Measurements from ENCODE around the gene WASHC1.
"Not testable (repeated sequence)": the region's sequence is repeated elsewhere in the genome, so short reads cannot be mapped to it uniquely, and the experiment has no call there.

The WASHC1 gene, protein sequence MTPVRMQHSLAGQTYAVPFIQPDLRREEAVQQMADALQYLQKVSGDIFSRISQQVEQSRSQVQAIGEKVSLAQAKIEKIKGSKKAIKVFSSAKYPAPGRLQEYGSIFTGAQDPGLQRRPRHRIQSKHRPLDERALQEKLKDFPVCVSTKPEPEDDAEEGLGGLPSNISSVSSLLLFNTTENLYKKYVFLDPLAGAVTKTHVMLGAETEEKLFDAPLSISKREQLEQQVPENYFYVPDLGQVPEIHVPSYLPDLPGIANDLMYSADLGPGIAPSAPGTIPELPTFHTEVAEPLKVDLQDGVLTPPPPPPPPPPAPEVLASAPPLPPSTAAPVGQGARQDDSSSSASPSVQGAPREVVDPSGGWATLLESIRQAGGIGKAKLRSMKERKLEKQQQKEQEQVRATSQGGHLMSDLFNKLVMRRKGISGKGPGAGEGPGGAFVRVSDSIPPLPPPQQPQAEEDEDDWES

DNA sequence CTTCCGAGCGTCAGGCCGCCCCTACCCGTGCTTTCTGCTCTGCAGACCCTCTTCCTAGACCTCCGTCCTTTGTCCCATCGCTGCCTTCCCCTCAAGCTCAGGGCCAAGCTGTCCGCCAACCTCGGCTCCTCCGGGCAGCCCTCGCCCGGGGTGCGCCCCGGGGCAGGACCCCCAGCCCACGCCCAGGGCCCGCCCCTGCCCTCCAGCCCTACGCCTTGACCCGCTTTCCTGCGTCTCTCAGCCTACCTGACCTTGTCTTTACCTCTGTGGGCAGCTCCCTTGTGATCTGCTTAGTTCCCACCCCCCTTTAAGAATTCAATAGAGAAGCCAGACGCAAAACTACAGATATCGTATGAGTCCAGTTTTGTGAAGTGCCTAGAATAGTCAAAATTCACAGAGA lies at the start of gene WASHC1:
TSS of gene WASHC1 (minus strand) at position 101 of the 400 bp plus-strand sequence. CDS start 4,457 bp downstream, outside the sequence.
- DNase-seq: not testable (repeated sequence)

DNA sequence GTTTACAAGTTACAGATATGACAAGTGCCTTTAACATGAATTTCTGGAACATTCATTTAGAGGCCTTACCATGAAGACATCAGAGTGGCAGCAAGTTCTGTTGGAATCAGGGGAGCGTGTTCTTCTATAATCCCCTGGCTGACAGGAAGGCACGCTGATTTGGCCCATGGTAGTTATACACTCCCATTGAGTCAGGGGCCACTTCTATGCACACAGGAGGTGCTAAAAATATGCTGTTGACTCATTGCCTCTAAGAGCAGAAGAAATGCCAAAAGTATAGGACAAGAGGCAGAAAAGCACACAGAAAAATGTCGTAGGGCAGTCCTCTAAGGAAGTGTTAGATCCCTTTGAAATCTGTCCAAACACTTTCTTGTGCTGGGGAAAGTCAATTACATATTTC lies 49.1 kb upstream of the WASHC1 start:
- DNase-seq: not testable (repeated sequence)

DNA sequence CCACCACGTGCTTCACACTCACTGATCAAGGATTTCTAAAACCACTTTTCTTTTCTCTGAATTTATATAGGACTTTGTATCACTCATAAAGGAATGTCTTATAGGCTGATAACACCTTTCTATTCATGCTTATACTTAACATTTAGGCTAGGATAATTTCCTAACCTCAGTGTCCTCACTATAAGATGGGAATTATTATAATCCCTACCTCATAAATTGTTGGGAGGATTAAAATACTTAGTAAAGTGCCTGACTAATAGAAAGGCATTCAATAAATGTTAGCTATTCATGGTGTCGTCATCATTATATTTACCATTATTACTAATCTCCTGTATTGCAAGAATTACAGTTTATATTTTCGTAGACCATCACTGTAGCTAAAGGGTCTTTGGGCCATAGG lies 47.1 kb upstream of the WASHC1 start:
- DNase-seq: not testable (repeated sequence)

DNA sequence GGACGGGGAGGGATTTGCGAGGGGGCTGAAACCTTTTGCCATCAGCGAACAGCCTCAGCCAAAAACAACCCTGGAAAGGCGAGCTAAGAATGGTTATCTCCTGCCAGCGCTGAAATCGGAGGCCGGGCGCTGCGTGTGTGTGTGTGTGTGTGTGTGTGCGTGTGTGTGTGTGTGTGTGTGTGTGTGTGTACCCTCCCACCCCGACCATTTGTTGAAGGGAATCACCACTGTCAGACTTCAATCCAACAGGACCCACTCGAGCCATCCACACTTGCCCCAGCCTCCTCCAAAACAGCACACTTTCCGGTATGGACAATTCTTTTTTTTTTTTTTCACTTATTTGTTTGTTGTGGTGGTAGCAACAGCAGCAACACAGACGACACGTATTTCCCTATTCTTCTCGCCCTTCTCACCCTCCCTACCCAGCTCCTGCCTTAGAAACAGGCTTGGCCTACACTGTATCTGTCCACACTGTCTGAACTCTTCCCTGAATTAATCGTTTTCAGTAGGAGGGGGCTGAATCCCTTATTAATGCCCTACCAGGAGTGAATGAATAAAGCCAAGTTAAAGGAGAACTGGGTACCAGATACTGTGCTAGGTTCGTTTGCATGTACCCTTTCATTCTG lies 44.8 kb upstream of the WASHC1 start:
- DNase-seq: not testable (repeated sequence)

DNA sequence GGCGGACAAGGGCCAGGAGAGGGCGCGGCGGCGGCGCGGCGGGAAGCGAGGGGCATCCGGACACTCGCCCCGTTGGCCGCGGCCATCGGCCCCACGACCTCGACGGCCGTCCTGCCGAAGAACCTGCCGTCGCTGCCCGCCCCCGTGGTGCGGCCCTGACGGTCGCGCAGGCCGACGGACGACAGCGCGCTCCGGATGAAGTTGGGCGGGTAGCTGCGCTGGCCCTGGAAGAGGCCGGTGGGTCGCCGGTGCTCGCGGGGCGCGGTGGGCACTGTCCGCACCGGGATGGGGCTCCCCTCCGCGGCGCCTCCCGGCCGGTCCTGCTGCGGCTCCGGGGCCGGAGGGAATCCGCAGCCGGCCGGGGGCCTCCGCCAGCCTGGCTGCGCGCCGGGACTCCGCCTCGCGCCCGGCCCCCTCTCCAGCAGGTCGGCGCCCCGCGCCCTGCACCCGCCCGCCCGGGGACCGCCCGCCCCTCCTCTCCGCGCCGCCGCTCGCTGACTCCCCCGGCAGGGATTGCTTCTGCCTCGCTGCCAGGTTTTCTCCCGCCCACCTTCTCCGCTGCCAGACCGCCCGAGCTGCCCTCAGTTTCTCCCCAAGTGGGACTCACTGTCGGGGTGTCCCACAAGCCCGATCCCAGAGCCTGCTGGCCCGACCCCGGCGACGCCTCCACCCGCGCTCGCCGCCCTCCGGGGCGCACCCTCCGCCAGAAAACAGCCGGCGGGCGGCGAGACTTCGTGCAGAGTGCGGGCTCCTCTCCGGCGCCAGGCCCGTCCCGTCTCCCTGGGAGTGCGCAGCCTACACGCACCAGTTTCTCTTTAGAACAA lies 44.0 kb upstream of the WASHC1 start:
- DNase-seq: not testable (repeated sequence)

DNA sequence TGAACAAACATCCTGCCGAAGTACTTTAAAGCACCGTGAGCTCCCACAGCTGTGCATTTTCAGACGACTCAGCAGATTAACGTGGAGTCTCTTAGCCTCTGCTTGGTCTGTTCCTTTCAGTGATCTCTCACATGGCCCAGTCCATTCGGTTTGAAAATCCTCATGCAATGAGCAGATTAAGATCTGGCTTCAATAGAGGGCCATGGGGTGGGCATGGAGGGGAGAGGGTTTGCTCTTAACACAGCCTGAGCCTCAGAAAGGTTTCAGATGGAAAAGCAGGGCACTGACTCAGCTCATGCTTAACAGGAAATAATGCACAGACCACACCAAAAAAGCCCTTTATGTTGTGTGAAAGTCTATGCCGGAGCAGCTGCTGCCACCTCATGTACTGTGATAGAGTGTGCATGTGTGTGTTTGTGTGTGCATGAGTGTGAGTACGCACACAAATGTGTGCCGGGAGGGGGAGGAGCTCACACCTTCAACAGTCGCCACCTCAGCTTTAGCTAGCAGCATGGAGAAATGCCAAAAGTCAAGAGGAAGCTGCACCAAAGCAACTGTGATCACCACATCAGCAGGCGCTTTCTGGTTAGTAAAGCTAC lies 33.9 kb upstream of the WASHC1 start:
- not testable (repeated sequence) for DNase-seq

DNA sequence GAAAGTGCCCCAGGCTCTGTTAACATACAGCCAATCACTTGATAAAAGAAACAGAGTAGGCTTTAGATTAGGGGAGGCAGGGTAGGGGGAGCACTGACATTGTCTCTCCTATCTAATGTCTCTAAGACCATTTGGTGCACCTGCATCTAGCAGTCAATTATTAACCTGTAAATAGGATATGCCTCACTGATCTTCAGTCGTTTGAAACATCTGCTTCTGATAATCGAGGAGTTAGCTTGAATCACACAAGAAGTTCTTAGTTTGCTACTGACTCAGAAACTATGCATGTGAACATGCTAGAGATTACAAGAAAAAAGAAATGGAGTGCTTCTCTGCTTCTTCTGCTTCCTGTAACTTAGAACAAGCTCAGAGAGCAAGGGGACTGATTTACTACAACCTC lies 23.4 kb upstream of the WASHC1 start:
- DNase-seq: not testable (repeated sequence)

DNA sequence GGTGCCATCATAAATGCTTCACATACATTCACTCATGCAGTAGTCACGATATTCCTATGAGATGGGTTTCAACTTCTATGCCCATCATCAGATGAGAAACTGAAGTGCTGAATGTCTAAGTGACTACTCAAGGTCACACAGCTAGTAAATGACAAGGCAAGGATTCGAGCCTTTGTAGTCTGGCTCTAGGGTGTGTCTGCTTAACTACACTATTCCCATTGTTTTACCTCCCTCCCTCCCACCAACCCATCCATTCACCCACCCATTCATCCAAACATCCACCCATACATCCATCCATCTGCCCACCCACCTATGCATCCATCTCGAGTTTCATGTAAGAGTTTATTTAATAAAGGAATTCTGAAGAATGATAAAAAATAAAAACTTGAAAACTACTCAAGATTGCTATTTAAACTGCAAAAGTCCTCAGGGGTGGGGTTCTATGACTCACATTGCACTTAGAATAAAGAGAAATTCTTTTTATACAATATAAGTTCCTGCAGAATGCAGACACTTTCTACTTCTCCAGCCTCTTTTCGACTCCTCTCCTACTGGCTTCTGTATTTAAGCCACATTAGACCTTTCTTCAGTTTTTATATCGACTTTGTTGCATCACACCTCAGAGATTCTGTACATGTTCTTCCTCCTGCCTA lies 19.1 kb upstream of the WASHC1 start:
- not testable (repeated sequence) for DNase-seq

DNA sequence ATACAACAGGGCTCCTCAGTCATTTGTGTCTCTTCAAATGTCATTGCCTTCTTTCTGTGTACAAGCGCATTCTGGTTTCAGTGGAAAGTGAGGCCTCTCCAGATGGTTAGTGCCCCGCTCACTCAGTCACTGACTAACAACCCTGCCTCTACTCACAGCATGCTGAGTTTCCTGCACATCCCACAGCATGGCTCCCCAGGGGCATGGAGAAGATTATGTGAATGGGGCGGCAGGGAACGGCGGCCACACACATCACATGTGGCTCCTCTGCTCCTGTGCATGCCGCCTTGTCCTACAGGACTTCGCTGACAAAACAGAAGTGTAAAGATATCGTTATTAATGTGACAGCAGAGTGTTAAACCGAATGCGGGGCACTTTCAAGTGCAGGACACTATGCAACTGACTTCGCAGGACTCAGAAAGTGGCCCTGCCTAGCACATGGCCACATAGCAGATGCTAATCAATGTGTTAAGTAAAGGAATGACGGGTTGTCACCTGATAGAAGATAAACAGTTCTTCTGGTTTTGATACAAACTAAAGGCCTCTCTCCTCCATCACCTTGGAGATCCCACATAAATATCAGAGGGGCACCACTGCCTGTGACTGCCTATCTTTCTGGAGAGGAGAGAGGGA lies 17.5 kb upstream of the WASHC1 start:
- DNase-seq: not testable (repeated sequence)

DNA sequence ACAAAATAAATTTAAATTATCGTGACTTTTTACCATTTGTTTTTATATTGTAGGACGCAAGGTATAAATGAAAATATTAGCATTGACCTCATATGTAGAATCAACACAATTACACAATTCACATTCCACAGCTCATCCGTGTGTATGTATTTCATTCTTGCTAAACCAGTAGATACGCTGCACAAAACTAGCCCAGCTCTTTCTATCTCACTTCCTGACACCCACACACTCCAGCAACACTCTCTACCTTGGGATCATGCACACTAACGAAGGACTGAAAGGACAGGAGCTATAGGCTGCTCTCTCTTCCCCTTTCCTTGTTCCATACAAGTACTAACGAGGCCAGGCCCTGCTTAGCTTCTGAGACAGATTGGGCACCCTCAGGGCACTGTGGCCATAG lies 16.9 kb upstream of the WASHC1 start:
- DNase-seq: not testable (repeated sequence)

DNA sequence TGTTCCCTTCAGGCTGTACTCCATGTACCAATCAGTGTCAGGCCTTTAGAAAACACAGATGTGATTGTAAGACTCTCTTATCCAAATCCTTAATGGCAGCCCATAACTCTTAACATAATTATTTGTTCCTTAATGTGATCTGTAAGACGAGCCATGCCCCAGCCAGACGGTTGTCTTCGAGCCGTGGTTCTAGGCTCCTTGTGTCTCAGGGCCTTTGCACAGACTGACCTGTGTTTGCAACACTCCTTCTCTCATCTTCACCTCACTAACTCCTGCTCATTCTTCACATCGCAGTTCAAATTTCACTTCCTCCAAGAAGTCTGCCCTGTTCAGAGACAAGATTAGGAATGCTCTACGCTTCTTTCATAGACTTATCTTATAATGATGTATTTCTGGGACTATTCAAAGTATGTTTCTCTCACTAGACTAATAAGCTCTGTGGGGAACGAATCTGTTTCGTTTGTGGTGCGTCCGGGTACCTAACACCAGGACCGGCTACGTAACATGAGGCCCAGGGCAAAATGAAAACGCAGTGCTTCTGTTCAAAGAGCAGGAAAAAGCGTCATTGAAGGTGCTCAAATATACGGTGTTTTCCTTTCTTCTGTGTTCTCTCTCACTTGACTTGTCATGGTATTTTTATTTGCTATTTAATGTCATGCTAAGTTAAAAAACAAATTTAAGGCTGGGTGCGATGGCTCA lies 16.1 kb upstream of the WASHC1 start:
- not testable (repeated sequence) for DNase-seq

DNA sequence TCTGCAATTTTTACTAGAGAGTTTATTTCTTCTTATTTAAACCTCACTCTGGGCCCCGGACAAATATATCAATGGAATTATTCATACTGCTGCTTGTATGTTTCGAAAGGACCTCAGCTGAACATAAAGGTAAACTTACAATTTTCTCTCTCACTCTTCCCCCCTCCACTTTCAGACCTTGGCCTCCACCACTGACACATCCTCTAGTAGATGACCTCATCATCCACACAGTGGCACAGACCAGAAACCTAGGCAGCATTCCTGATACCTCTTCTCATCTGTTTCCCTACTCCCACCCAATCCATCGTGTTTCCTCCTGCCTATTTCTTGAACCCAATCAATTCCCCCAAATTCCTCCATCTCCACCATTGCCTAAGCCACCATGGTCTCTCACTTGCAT lies 15.2 kb upstream of the WASHC1 start:
- not testable (repeated sequence) for DNase-seq

DNA sequence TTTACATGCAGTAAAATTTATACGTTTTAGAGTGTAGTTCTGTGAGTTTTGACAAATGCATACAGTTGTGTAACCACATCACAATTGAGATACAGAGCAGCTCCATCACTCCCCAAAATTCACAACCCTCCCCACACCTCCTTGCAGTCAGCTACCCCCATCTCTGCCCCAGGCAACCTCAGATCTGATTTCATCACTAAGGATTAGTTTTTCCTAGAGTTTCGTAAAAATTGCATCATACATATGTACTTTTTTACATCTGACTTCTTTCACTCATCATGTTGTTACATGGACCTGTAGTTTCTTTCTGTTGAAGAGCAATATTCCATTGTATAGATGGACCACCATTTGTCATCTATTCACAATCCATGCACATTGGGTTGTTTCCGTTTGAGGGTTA lies 14.4 kb upstream of the WASHC1 start:
- not testable (repeated sequence) for DNase-seq

DNA sequence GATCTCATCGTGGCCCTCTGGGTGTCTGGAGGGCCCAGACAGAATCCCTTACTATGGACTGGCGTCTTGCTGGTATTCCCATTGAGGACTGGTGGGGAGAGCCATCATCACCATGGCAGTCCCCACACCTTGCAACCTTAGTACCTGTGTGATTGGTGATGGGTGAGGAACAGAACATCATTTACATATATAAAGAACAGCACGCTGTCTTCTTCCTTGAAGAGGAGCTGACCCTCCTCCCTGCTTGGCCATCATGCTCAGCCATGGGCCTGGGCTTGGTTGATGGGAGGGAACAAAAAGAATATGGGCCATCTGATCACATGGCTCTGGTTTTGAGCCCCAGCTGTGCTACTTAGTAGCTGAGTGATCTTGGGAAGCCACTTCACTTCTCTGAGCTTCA lies 13.9 kb upstream of the WASHC1 start:
- not testable (repeated sequence) for DNase-seq

DNA sequence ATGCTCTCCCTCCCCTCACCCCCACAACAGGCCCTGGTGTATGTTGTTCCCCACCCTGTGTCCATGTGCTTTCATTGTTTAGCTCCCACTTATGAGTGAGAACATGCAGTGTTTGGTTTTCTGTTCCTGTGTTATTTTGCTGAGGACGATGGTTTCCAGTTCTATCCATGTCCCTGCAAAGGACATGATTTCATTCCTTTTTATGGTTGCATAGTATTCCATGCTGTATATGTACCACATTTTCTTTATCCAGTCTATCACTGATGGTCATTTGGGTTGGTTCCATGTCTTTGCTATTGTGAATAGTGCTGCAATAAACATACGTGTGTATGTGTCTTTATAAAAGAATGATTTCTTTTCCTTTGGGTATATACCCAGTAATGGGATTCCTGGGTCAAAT lies 12.6 kb upstream of the WASHC1 start:
- not testable (repeated sequence) for DNase-seq

DNA sequence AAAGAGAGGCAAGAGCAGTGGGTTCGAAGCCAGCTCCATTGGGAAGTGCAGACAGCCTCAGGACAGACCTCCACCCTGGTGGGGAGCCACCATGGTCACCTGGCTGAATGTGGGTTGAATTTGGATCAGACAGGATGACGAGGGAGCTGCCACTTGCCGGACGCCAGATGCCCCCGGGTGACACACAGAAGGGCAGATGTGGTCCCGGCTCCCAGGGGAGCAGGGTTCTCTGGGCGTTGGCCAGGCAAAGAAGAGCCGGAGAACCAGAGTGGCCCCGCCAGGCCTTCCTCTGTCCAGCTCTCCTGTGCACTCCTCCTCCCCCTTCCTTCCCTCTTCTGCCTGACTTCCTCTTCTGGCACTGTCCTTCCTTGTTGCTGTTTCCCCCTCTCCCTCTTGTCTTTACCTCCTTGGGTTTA lies 12.0 kb upstream of the WASHC1 start:
- DNase-seq: not testable (repeated sequence)

DNA sequence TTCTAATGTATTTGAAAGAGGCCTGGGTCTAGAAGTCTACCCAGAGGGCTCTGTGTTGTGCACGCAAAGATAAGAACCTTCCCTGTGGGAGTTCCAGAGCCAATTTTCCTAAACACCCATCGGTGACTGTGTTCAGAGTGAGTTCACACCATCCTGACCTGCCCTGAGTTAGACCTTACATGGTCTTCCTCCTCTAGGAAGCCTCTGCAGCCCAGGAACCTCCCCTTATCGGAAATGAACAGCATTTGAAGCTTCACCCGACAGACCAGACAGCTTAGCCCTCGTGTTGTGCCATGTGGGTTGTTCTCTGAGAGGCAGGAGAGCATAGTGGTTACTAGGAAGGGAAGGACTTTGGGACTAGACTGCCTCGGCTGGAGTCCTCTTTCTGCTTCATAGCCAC lies 3.1 kb upstream of the WASHC1 start:
- not testable (repeated sequence) for DNase-seq

DNA sequence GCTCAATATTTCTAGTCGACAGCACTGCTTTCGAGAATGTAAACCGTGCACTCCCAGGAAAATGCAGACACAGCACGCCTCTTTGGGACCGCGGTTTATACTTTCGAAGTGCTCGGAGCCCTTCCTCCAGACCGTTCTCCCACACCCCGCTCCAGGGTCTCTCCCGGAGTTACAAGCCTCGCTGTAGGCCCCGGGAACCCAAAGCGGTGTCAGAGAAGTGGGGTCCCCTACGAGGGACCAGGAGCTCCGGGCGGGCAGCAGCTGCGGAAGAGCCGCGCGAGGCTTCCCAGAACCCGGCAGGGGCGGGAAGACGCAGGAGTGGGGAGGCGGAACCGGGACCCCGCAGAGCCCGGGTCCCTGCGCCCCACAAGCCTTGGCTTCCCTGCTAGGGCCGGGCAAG lies 481 bp downstream of the WASHC1 start:
- DNase-seq: not testable (repeated sequence)

DNA sequence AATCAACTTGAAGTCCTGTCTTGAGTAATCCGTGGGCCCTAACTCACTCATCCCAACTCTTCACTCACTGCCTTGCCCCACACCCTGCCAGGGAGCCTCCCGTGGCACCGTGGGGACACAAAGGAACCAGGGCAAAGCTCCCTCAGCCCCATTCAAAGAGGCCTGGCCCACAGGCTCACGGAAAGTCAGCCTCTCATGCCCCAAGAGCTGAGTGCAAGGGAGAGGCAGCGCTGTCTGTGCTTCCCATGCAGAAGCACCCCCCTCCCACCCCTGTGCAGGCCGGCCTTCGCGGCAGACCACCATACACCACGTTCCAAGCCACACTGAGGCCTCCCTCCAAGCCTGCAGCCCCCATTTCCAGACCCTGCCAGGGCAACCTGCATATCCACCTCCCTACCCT lies 7.6 kb downstream of the WASHC1 start:
- DNase-seq: not testable (repeated sequence)

DNA sequence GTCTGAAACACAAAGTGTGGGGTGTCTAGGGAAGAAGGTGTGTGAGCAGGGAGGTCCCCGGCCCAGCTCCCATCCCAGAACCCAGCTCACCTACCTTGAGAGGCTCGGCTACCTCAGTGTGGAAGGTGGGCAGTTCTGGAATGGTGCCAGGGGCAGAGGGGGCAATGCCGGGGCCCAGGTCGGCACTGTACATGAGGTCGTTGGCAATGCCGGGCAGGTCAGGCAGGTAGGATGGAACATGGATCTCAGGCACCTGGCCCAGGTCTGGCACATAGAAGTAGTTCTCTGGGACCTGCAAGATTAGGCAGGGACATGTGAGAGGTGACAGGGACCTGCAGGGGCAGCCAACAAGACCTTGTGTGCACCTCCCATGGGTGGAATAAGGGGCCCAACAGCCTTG lies 12.4 kb downstream of the WASHC1 start:
- not testable (repeated sequence) for DNase-seq

All from activated CD4-positive, CD25-positive, alpha-beta regulatory T cell (primary cell).